GM18508 (cell line): ENCODE data around the gene CD3D.

ENCODE experiments used
- ATAC-seq: cut with Tn5 transposase; IDR thresholded peaks from one replicate; pipeline ENCODE4 v1.9.1; 2021; ENCODE audit warnings: moderate number of reproducible peaks; ENCODE audit not compliant: insufficient read depth, unreplicated experiment

Gene CD3D

GRCh38 chr11:118342503-118343161 lies at the start of gene CD3D:
CD3D (minus strand) TSS chr11:118342705; CDS start chr11:118342607, 98 bp downstream.
- no peak for ATAC-seq

GRCh38 chr11:118383657-118384056 lies 41.2 kb upstream of the CD3D start:
- no peak for ATAC-seq

GRCh38 chr11:118382954-118383353 lies 40.4 kb upstream of the CD3D start:
- no peak for ATAC-seq

- ATAC-seq, result no peak
Observed at GRCh38 chr11:118380571-118380970, 38.1 kb upstream of the CD3D start.

GRCh38 chr11:118379497-118379896 lies 37.0 kb upstream of the CD3D start:
- ATAC-seq, result no peak

- no peak for ATAC-seq
Observed at GRCh38 chr11:118375978-118376377, 33.5 kb upstream of the CD3D start.

- ATAC-seq, result no peak
Observed at GRCh38 chr11:118374729-118375128, 32.2 kb upstream of the CD3D start.

- ATAC-seq, result no peak
Observed at GRCh38 chr11:118373871-118374270, 31.4 kb upstream of the CD3D start.

- no peak for ATAC-seq
Observed at GRCh38 chr11:118373263-118373662, 30.8 kb upstream of the CD3D start.

GRCh38 chr11:118370774-118371173 lies 28.3 kb upstream of the CD3D start:
- ATAC-seq, result no peak

GRCh38 chr11:118366287-118366686 lies 23.8 kb upstream of the CD3D start:
- no peak for ATAC-seq

- no peak for ATAC-seq
Observed at GRCh38 chr11:118364956-118365615, 22.6 kb upstream of the CD3D start.

GRCh38 chr11:118359295-118359958 lies 16.9 kb upstream of the CD3D start, which contains the start of gene UBE4A:
UBE4A (plus strand) TSS chr11:118359600; CDS start chr11:118365081, 5,481 bp downstream.
- no peak for ATAC-seq

GRCh38 chr11:118358071-118358470 lies 15.6 kb upstream of the CD3D start:
- no peak for ATAC-seq

- no peak for ATAC-seq
Observed at GRCh38 chr11:118353084-118353710, 10.7 kb upstream of the CD3D start.

GRCh38 chr11:118349475-118349874 lies 7.0 kb upstream of the CD3D start:
- no peak for ATAC-seq

GRCh38 chr11:118343981-118344515 lies 1.5 kb upstream of the CD3D start, which contains the start of gene CD3G:
CD3G (plus strand) TSS chr11:118344344; CDS start chr11:118344424, 80 bp downstream.
- no peak for ATAC-seq

GRCh38 chr11:118343248-118343647 lies 743 bp upstream of the CD3D start:
- ATAC-seq, result no peak

GRCh38 chr11:118341815-118342489 lies 553 bp downstream of the CD3D start:
- ATAC-seq, result no peak

- ATAC-seq, result no peak
Observed at GRCh38 chr11:118341261-118341660, 1.2 kb downstream of the CD3D start.
